Naive thymus-derived CD4-positive, alpha-beta T cell (primary cell): ENCODE measurements around the gene PAX5. TPM values are rescaled to one million over a fixed set of nuclear protein-coding genes. Genes with fewer than 3 reads are reported as not detected.

Experiments
- ATAC-seq: fragments of 150-1000 bp; cut with Tn5 transposase; 2 replicates; pipeline ENCODE4 v1.10.0; 2021; ENCODE audit warnings: mild to moderate bottlenecking, moderate library complexity
- CTCF ChIA-PET: fragments of 350-600 bp; sonication (Branson Sonifier 250); formaldehyde crosslinking; loops from one replicate; lab custom pipeline; 2021; ENCODE audit warnings: antibody characterized with exemption; lab: Charles Lee
- POLR2A ChIA-PET: fragments of 350-600 bp; sonication (Branson Sonifier 250); formaldehyde crosslinking; loops from one replicate; lab custom pipeline; 2021; ENCODE audit warnings: antibody characterized with exemption, inconsistent platforms; lab: Charles Lee
- DNase-seq, 9 donors: peaks; one replicate each; pipeline versions ENCODE4 v3.0.0 to v3.0.0-alpha.2; 2020 to 2022; ENCODE audit warnings: mixed read lengths in 1 of 9
- H3K27ac ChIP-seq: one replicate; pipeline ENCODE4 v1.7.0; 2013; ENCODE audit warnings: mild to moderate bottlenecking, low read depth, low read length, moderate library complexity
- H3K27me3 ChIP-seq, 2 donors: one replicate each; pipeline ENCODE4 v1.7.0; 2013; ENCODE audit warnings: low read length in 2 of 2, mild to moderate bottlenecking in 2 of 2, moderate library complexity in 2 of 2; ENCODE audit not compliant: control insufficient read depth in 2 of 2, insufficient read depth in 2 of 2
- H3K36me3 ChIP-seq, 3 experiments: 1 replicate in 2 of 3; 2 replicates in 1 of 3; pipeline ENCODE4 v1.7.0; 2013; ENCODE audit warnings: low read length in 3 of 3, mild to moderate bottlenecking in 3 of 3, moderate library complexity in 1 of 3; ENCODE audit not compliant: insufficient read depth in 3 of 3, control insufficient read depth in 2 of 3
- H3K4me1 ChIP-seq, 2 donors: one replicate each; pipeline ENCODE4 v1.7.0; 2013; ENCODE audit warnings: low read length in 2 of 2, mild to moderate bottlenecking in 2 of 2, moderate library complexity in 1 of 2; ENCODE audit not compliant: control insufficient read depth in 2 of 2, insufficient read depth in 2 of 2
- H3K4me3 ChIP-seq: 2 replicates; pipeline ENCODE4 v1.7.0; 2013; ENCODE audit warnings: mild to moderate bottlenecking, low read length
- H3K9me3 ChIP-seq, 3 experiments: 1 replicate in 2 of 3; 2 replicates in 1 of 3; pipeline ENCODE4 v1.7.0; 2013; ENCODE audit warnings: low read length in 3 of 3; ENCODE audit not compliant: control insufficient read depth in 2 of 3
- H3K27ac Mint-ChIP-seq, 9 donors: one replicate each; pipeline ENCODE4 v1.8.0; 2020 to 2022; ENCODE audit warnings: mixed read lengths in 9 of 9, mild to moderate bottlenecking in 8 of 9, moderate library complexity in 5 of 9, inconsistent platforms in 2 of 9
- H3K27me3 Mint-ChIP-seq, 5 donors: one replicate each; pipeline ENCODE4 v1.8.0; 2021 to 2022; ENCODE audit warnings: mixed read lengths in 5 of 5, mild to moderate bottlenecking in 1 of 5
- H3K36me3 Mint-ChIP-seq, 5 donors: one replicate each; pipeline ENCODE4 v1.8.0; 2020 to 2022; ENCODE audit warnings: mixed read lengths in 5 of 5, mild to moderate bottlenecking in 3 of 5, inconsistent platforms in 1 of 5
- H3K4me1 Mint-ChIP-seq, 7 donors: one replicate each; pipeline ENCODE4 v1.8.0; 2020 to 2022; ENCODE audit warnings: mixed read lengths in 7 of 7, mild to moderate bottlenecking in 3 of 7, inconsistent platforms in 1 of 7
- H3K4me3 Mint-ChIP-seq, 10 donors: one replicate each; pipeline ENCODE4 v1.8.0; 2020 to 2022; ENCODE audit warnings: mild to moderate bottlenecking in 10 of 10, mixed read lengths in 10 of 10, moderate library complexity in 6 of 10, inconsistent platforms in 2 of 10
- H3K9me3 Mint-ChIP-seq, 11 donors: one replicate each; pipeline ENCODE4 v1.8.0; 2020 to 2022; ENCODE audit warnings: mixed read lengths in 11 of 11, mild to moderate bottlenecking in 4 of 11, inconsistent platforms in 1 of 11, moderate library complexity in 1 of 11
- intact Hi-C, 2 donors: fragments of 100-400 bp; cut with micrococcal nuclease; formaldehyde crosslinking; loops; one replicate each; pipeline ENCODE4 v1.15.1; 2023
- polyA plus RNA-seq, 2 donors: library from polyadenylated mRNA; unstranded; fragments of 300-500 nt; fragmentation: Illumina TruSeq; gene quantifications; one replicate each; pipeline ENCODE4 v1.2.3, GENCODE V29; 2021
- total RNA-seq, 6 experiments: library from RNA in 5 of 6; stranded (reverse) in 5 of 6; gene quantifications; 1 replicate in 5 of 6; 2 replicates in 1 of 6; pipeline ENCODE4 v1.2.3 and lab custom pipeline; 2021 to 2026

Gene PAX5
- total and polyA plus RNA-seq, 7 experiments from 2014 or later = 0.10 to 8.0 (median 0.38) TPM; not detected in 1

GRCh38 chr9:36961561-36962325 is 72.3 kb downstream of the PAX5 start:
- H3K27me3 Mint-ChIP-seq = peaks cover 12 to 38% (median 32%) of the 10 kb centered on the region in 5 donors
- H3K9me3 Mint-ChIP-seq = no peaks in the 10 kb centered on the region
- peak overlapping the region in 1 of 10 donors; percentile 8 for H3K4me3 Mint-ChIP-seq
- Histone ChIP-seq H3K9me3 (no peaks in the 10 kb centered on the region), H3K4me3 (no peak overlapping the region), H3K36me3 (no peaks in the 10 kb centered on the region), H3K27me3 (peaks cover 0 to 2% of the 10 kb centered on the region in 2 donors), H3K27ac (no peak overlapping the region), H3K4me1 (no peaks in the 10 kb centered on the region)
- peaks cover 0 to 3% (median 0%) of the 10 kb centered on the region in 7 donors for H3K4me1 Mint-ChIP-seq
- intact Hi-C loops = no loop called here
- no peak for ATAC-seq
- CTCF ChIA-PET = no interaction called here
- no peaks in the 10 kb centered on the region for H3K36me3 Mint-ChIP-seq
- no peak for DNase-seq
- POLR2A ChIA-PET = no interaction called here
- H3K27ac Mint-ChIP-seq = no peak overlapping the region

- H3K27me3 Mint-ChIP-seq = peaks cover 19 to 45% (median 33%) of the 10 kb centered on the region in 5 donors
- peaks cover 0 to 3% (median 0%) of the 10 kb centered on the region in 7 donors for H3K4me1 Mint-ChIP-seq
- DNase-seq (no peak), ATAC-seq (no peak)
- no peak overlapping the region for H3K4me3 ChIP-seq
- POLR2A ChIA-PET = no interaction called here
- H3K9me3 ChIP-seq = no peaks in the 10 kb centered on the region
- H3K27me3 ChIP-seq = peaks cover 0 to 2% of the 10 kb centered on the region in 2 donors
- no peak overlapping the region for H3K4me3 Mint-ChIP-seq
- H3K9me3 Mint-ChIP-seq = no peaks in the 10 kb centered on the region
- H3K27ac ChIP-seq = no peak overlapping the region
- H3K36me3 Mint-ChIP-seq = no peaks in the 10 kb centered on the region
- no peak overlapping the region for H3K27ac Mint-ChIP-seq
- intact Hi-C loops = no loop called here
- no peaks in the 10 kb centered on the region for H3K4me1 ChIP-seq
- CTCF ChIA-PET = no interaction called here
- H3K36me3 ChIP-seq = no peaks in the 10 kb centered on the region
Observed at GRCh38 chr9:36961051-36961450, 73.0 kb downstream of the PAX5 start.

- no peak overlapping the region for H3K27ac Mint-ChIP-seq
Observed at GRCh38 chr9:36960575-36960955, 73.5 kb downstream of the PAX5 start.

GRCh38 chr9:36959681-36960574 is 74.1 kb downstream of the PAX5 start:
- Mint-ChIP-seq H3K27ac (no peak overlapping the region), H3K9me3 (peaks cover 0 to 5% (median 1%) of the 10 kb centered on the region in 11 donors), H3K4me1 (peaks cover 0 to 3% (median 0%) of the 10 kb centered on the region in 7 donors), H3K27me3 (peaks cover 25 to 49% (median 36%) of the 10 kb centered on the region in 5 donors), H3K36me3 (no peaks in the 10 kb centered on the region), H3K4me3 (peak overlapping the region in 1 of 10 donors; percentile 6)
- peaks cover 0 to 2% of the 10 kb centered on the region in 2 donors for H3K27me3 ChIP-seq
- ChIA-PET CTCF (no interaction called here), POLR2A (no interaction called here)
- no peak overlapping the region for H3K27ac ChIP-seq
- no peaks in the 10 kb centered on the region for H3K4me1 ChIP-seq
- DNase-seq = no peak
- no peaks in the 10 kb centered on the region for H3K9me3 ChIP-seq
- H3K36me3 ChIP-seq = no peaks in the 10 kb centered on the region
- ATAC-seq = no peak
- intact Hi-C loops = no loop called here
- H3K4me3 ChIP-seq = no peak overlapping the region

More at GRCh38 chr9:36960575-36960955, 73.5 kb downstream of the PAX5 start:
- Mint-ChIP-seq H3K9me3 (no peaks in the 10 kb centered on the region), H3K27me3 (peaks cover 21 to 46% (median 35%) of the 10 kb centered on the region in 5 donors), H3K4me1 (peaks cover 0 to 3% (median 0%) of the 10 kb centered on the region in 7 donors), H3K36me3 (no peaks in the 10 kb centered on the region), H3K4me3 (peak overlapping the region in 1 of 10 donors; percentile 6)
- peaks cover 0 to 2% of the 10 kb centered on the region in 2 donors for H3K27me3 ChIP-seq
- no peaks in the 10 kb centered on the region for H3K36me3 ChIP-seq
- no peak overlapping the region for H3K27ac ChIP-seq
- H3K4me3 ChIP-seq = no peak overlapping the region
- intact Hi-C loops = no loop called here
- H3K4me1 ChIP-seq = no peaks in the 10 kb centered on the region
- ChIA-PET CTCF (no interaction called here), POLR2A (no interaction called here)
- no peak for DNase-seq
- no peaks in the 10 kb centered on the region for H3K9me3 ChIP-seq
- ATAC-seq = no peak

DNA sequence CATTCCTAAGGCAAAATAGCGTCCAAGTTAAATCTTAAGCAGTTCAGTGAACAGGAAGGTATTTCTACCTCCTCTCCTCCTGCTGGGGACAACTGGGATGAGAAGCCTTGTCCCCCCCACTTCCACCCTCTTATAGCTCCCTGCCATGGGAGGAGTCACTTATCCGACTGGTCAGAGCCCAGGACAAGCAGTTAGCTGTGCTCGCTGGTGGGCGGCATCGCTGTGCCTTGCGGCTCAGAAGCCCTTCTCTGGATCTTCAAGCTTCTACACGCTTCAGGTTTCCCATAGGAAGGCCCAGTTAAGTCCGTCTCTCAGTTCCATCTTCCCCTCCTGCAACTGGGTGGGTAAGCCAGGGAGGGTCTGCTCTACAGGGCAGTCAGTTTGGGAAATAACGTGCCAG is 77.2 kb downstream of the PAX5 start:
- peaks cover 0 to 3% (median 0%) of the 10 kb centered on the region in 7 donors for H3K4me1 Mint-ChIP-seq
- Histone ChIP-seq H3K36me3 (no peaks in the 10 kb centered on the region), H3K4me1 (no peaks in the 10 kb centered on the region), H3K27ac (no peak overlapping the region), H3K9me3 (no peaks in the 10 kb centered on the region), H3K4me3 (no peak overlapping the region), H3K27me3 (peaks cover 0 to 2% of the 10 kb centered on the region in 2 donors)
- DNase-seq (no peak), ATAC-seq (no peak)
- no peak overlapping the region for H3K27ac Mint-ChIP-seq
- peaks cover 0 to 19% (median 9%) of the 10 kb centered on the region in 11 donors for H3K9me3 Mint-ChIP-seq
- CTCF ChIA-PET = no interaction called here
- H3K4me3 Mint-ChIP-seq = no peak overlapping the region
- peaks cover 36 to 63% (median 52%) of the 10 kb centered on the region in 5 donors for H3K27me3 Mint-ChIP-seq
- intact Hi-C loops = no loop called here
- H3K36me3 Mint-ChIP-seq = peaks cover 0 to 8% (median 0%) of the 10 kb centered on the region in 5 donors
- POLR2A ChIA-PET = no interaction called here

- H3K9me3 Mint-ChIP-seq = peaks cover 0 to 19% (median 9%) of the 10 kb centered on the region in 11 donors
- no peak overlapping the region for H3K4me3 Mint-ChIP-seq
- POLR2A ChIA-PET = no interaction called here
- H3K4me1 ChIP-seq = no peaks in the 10 kb centered on the region
- H3K27ac Mint-ChIP-seq = no peak overlapping the region
- intact Hi-C loops = no loop called here
- CTCF ChIA-PET = no interaction called here
- H3K36me3 Mint-ChIP-seq = peaks cover 0 to 8% (median 0%) of the 10 kb centered on the region in 5 donors
- H3K27ac ChIP-seq = no peak overlapping the region
- no peaks in the 10 kb centered on the region for H3K36me3 ChIP-seq
- DNase-seq (no peak), ATAC-seq (no peak)
- H3K9me3 ChIP-seq = no peaks in the 10 kb centered on the region
- H3K4me3 ChIP-seq = no peak overlapping the region
- no peaks in the 10 kb centered on the region for H3K27me3 ChIP-seq
- no peaks in the 10 kb centered on the region for H3K4me1 Mint-ChIP-seq
- H3K27me3 Mint-ChIP-seq = peaks cover 13 to 43% (median 29%) of the 10 kb centered on the region in 5 donors
Observed at GRCh38 chr9:36950389-36950788, 83.7 kb downstream of the PAX5 start.
